SH-SY5Y (cell line): ENCODE data around the gene ID1.

ENCODE experiments used
- GATA2 ChIP-seq: IDR thresholded peaks from 2 replicates; pipeline ENCODE4 v1.6.1; 2011; ENCODE audit warnings: mild to moderate bottlenecking, low read depth, low read length
- GATA3 ChIP-seq: IDR thresholded peaks from 2 replicates; pipeline ENCODE4 v1.6.1; 2011; ENCODE audit warnings: low read depth, mild to moderate bottlenecking, low read length, moderate library complexity

- TF ChIP-seq GATA2 (no peak), GATA3 (no peak)
These were observed 38.4 kb downstream of the ID1 start for GRCh38 chr20:31643522-31643921.
